Effector CD4-positive, alpha-beta T cell (primary cell): ENCODE data around the gene ZNF729. TPM values are rescaled to one million over a fixed set of nuclear protein-coding genes. Genes with fewer than 3 reads are reported as not detected.
"Not testable (repeated sequence)": the region's sequence is repeated elsewhere in the genome, so short reads cannot be mapped to it uniquely, and the experiment has no call there.

Source experiments
- DNase-seq: peaks from one replicate; pipeline ENCODE4 v3.0.0-alpha.2; 2020
- total RNA-seq: gene quantifications from one replicate; lab custom pipeline; 2026; lab: John Stamatoyannopoulos, UW

Gene ZNF729
- not detected for total RNA-seq

DNA sequence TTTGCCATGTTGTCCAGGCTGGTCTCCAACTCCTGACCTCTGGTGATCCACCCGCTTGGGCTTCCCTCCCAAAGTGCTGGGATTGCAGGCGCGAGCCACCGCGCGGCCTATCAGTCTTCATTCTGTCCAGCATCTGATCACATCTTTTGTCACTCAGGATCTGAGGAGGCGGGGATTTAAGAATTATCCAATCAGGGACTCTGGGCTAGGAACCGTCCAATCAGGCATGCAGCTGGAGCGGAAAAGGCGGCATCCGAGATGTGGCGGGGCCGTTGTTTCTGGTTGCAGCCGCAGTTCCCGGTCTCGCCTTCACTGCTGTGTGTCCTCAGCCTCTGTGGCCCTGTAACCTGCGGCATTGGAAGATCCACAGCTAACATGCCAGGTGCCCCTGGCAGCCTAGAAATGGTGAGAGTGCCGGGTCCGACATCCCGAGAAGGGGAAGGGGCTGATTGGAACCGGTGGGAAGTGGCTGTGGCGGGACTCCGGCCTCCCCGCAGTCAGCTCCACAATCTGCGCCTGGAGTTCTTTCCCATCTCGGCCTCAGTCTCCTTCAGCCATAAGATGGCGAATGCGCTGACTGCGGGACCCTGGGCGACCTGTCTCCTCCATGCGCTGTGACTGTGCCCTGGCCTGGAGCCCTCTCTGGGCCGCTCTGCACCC, at the start of gene ZNF729:
TSS of gene ZNF729 (plus strand) at position 291 of the 660 bp plus-strand sequence. CDS start at position 376, 85 bp downstream.
- DNase-seq: no peak

DNA sequence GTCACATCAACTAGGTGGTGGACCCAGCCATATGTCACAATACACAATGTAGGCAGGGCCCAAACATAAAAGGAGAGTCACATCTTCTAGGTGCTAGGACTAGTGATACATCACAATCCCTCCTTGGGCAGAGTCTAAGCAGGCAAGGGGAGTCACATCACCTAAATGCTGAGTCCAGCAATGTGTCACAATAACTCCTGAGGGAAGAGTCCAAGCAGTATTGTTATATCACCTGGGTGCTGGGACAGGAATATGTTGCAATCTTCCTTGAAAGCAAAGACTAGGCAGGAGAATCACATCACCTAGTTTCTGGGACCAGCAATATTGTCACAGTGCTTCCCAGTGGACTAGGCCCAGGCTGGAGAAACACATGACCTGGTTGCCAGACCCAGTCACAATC, 29.4 kb upstream of the ZNF729 start:
- DNase-seq: no peak

DNA sequence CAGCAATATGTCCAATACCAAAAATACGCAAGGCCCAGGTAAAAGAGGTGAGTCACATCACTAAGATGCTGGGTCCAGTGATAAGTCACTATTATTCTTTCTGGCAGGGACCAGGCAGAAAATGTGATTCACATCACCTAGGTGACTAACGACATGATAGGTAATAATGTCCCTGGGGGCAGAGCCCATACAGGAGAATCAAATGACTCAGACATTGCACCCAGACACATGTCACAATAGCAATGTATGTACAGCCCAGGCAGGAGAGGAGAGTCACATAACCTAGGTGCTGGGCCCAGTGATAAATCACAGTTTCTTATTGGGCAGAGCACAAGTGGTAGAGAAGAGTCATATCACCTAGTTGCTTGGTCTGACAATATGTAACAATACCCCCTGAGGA, 28.9 kb upstream of the ZNF729 start:
- DNase-seq: no peak

DNA sequence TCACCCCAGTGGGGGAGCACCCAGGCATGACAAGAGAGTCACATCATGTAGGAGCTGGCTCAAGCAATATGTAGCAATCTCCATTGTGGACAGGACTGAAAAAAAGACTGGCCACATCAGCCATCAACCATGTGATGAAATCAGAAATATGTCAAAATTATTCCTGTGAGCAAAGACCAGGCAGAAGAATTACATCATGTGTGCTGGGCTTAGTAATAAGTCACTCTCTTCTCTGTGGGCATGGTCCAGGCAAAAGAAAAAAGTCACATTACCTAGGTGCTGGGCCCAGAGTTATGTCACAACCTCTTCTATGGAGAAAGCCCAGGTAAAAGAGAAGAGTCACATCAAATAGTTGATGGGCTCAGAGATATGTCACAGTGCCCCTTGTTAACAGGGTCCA, 28.3 kb upstream of the ZNF729 start:
- no peak for DNase-seq

DNA sequence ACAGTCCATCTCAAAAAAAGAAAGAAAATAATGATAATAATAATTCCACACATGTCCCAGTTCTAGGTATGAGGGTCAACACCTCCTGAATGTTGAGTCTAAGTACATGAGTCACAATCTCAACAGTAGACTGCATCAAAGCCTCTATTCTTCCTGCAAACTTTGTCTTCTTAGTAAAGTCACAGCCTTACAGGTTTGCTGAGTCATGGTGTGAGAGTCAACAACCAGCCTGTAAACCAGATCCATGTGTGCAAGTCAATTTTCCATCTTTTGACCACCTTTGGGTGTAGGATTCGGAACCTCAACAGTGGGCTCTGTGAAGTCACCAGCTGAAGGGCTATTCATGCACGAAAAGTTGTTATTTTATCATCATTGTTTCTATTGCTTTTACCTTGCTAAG, 25.7 kb upstream of the ZNF729 start:
- no peak for DNase-seq

DNA sequence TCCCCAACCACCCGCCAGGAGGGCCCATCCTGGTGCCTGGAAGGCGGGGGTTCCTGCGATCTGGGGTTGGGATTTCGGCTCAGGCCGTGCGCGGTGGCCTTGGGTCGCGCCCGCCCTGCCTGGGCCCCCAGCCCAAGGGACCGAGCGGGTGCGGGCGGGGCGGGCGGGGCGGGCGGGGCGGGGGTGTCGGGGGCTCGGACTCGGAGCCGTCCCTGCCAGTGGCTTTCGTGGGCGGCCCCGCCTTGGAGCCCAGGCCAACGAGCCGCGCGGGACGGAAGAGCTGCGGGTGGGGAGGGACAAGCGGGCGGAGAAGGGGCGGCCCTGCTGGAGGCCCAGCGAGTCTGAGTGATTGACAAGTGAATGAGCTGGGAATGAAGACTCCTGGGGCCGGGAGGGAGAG, 24.6 kb upstream of the ZNF729 start:
- no peak for DNase-seq

DNA sequence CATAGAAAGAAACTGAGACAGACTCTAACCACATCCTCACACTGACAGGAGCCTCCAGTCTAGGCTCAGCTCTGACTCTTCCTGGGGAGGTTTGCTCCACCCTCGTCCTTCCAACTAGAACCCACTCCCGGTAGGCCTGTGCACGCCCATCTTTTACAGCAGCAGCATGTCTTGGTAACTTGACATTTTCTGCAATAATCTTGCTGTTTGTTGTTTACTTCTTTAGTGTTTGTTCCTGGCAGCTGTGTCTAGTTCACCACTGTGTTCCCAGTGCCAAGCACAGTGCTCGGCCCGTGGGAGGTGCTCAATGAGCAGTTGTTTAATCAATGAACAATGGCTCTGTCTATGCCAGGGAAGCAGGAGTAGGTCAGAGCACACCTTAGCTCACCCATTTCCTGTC, 23.1 kb upstream of the ZNF729 start:
- no peak for DNase-seq

DNA sequence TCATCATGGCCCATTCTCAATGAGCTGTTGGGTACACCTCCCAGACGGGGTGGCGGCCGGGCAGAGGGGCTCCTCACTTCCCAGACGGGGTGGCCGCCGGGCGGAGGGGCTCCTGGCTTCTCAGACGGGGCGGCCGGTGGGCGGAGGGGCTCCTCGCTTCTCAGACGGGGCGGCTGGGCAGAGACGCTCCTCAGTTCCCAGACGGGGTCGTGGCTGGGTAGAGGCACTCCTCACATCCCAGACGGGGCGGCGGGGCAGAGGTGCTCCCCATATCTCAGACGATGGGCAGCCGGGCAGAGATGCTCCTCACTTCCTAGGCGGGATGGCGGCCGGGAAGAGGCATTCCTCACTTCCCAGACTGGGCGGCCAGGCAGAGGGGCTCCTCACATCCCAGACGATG, 35.3 kb downstream of the ZNF729 start:
- DNase-seq: not testable (repeated sequence)

DNA sequence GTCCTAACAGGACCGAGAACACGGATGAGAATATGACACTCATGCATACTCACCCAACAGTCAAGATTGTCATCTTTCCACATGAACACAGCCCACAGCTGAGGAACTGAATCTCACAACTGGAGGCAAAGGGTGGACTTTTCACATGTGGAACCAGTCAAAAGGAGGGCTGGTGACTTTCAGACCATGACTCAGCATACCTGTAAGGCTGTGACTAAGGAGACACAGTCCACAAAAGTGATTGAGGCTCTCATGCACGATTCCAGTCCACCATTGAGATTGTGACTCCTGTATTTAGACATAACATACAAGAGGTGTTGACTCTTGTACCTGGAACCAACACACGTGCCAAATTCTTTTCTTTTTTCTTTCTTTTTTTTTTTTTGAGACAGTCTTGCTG, 40.0 kb downstream of the ZNF729 start:
- DNase-seq: no peak

DNA sequence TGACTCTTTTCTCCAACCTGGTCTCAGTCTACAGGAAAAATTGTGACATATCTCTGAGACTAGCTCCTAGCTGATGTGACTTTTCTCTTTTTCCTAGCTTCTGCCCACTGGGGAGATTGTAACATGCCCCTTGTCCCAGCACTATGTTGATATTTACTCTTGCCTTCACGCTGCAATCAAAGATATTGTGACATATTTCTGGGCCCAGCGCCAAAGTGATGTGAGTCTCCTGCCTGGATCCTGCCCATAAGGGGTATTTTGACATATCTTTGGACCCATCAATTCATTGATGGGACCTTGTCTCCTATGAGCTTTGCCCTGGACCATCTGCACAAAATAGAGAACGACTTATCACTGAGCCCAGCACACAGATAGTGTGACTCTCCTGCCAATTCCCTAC, 41.1 kb downstream of the ZNF729 start:
- DNase-seq: no peak

DNA sequence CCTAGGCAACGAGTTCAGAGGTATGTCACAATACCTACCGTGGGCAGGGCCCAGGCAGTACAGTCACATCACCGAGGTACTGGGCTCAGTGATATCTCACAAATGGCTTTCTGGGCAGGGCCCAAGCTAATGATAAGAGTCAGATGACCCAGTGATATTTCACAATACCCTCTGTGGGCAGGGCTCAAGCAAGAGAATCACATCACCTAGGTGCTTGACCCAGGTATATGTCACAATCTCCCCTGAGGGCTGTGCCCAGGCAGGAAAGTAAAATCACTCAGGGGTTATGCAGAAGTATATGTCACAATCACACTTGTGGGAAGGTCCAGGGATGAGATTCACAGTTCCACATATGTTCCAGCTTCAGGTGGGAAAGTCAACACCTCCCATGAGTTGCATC, 45.3 kb downstream of the ZNF729 start:
- no peak for DNase-seq

DNA sequence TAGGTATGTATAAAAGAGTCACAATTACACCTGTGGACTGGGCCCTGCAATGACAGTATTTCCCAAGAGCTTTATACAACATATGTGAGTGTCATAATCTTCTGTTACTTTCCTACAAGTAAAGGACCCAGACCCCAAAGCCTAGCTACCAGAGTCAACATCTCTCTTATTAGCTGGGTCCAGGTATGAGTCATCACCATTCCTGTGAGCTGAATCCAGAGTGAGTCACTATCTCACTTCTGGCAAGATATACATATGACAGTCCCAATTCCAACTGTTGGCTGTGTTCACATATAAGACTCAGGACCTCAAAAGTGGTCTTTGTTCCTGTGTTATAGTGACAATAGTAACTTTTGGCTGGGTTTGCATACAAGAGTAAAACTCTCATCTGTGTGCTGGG, 46.7 kb downstream of the ZNF729 start:
- DNase-seq: no peak

DNA sequence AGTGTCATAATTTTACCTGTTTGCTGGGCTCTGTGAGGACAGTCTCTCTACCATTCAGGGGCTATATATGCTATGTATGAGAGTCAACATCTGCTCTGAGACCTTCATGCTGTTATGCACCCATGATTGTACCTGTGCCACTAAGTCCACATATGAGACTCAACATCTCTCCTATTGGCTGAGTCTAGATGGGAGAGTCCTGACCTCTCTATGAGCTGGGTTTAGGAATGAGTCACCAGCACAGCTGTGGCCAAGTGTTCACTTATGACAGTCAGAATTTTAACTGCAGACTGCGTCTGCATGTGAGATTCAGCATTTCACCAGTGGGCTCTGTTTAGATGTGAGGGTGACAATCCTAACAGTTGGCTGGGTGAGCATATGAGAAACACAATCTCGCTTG, 49.5 kb downstream of the ZNF729 start:
- DNase-seq: no peak

DNA sequence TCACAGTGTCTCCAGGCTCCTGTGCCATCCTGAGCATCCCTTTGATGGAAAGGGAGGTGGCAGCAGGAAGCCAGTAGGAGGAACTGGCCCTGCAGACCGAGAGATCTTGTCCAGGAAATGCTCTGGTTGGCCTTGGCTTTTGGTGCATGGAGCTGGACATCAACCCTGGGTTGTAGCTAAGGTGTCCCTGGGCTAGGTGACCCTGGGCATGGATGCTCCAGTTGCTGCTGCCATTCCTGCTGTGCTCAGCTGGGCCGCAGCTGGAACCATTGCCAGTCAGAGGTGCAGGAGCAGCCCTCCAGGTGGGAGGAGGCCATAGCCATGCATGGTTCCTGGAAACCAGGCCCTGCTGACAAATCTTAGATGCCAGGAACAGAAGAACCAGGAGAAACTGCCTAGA, 68.4 kb downstream of the ZNF729 start:
- no peak for DNase-seq
